Thymus (tissue), 14 donors: Measurements from ENCODE around the gene S100Z. TPM values are rescaled to one million over a fixed set of nuclear protein-coding genes. Genes with fewer than 3 reads are reported as not detected.

Experiments used
- DNase-seq, 9 donors: peaks; one replicate each; pipeline ENCODE4 v3.0.0-alpha.2; 2013; ENCODE audit warnings: low spot score in 9 of 9, low read depth in 6 of 9, missing footprints in 1 of 9
- H3K27ac ChIP-seq, 2 donors: one replicate each; pipeline ENCODE4 v1.5.1; 2013; ENCODE audit warnings: control low read depth in 1 of 2, low read depth in 1 of 2, low read length in 1 of 2, mild to moderate bottlenecking in 1 of 2, moderate library complexity in 1 of 2
- H3K27me3 ChIP-seq, 2 donors: one replicate each; pipeline ENCODE4 v1.5.1; 2013; ENCODE audit warnings: low read length in 1 of 2; ENCODE audit not compliant: control insufficient read depth in 2 of 2, insufficient read depth in 1 of 2
- H3K36me3 ChIP-seq, 2 donors: one replicate each; pipeline ENCODE4 v1.5.1; 2013; ENCODE audit warnings: low read length in 1 of 2, mild to moderate bottlenecking in 1 of 2, moderate library complexity in 1 of 2; ENCODE audit not compliant: control insufficient read depth in 2 of 2, insufficient read depth in 2 of 2
- H3K4me1 ChIP-seq, 2 donors: one replicate each; pipeline ENCODE4 v1.5.1; 2013; ENCODE audit warnings: low read length in 2 of 2; ENCODE audit not compliant: control insufficient read depth in 2 of 2, insufficient read depth in 2 of 2
- H3K4me3 ChIP-seq, 2 donors: one replicate each; pipeline ENCODE4 v1.5.1; 2013; ENCODE audit warnings: low read length in 2 of 2, control low read depth in 1 of 2, mild to moderate bottlenecking in 1 of 2
- H3K9me3 ChIP-seq, 2 donors: one replicate each; pipeline ENCODE4 v1.5.1; 2013; ENCODE audit warnings: low read length in 1 of 2, mild to moderate bottlenecking in 1 of 2; ENCODE audit not compliant: control insufficient read depth in 2 of 2, insufficient read depth in 1 of 2
- WGBS: extraction: QIAGEN DNeasy Blood & Tissue Kit; methylation state at CpG from one replicate; pipeline ENCODE4 v1.1.7; 2013; 5-methylcytosine and 5-hydroxymethylcytosine counted together
- long read RNA-seq, 10 donors: transcript quantifications; one replicate each; lab custom pipeline, GENCODE V29; 2026
- polyA plus RNA-seq: library from polyadenylated mRNA; stranded (reverse); fragments of 200-250 nt; gene quantifications from one replicate; pipeline ENCODE4 v1.2.3, GENCODE V29; 2013
- total RNA-seq: library from RNA; stranded (reverse); fragments of 120-200 nt; gene quantifications from one replicate; pipeline ENCODE4 v1.2.4, GENCODE V29; 2013
- donor health status: healthy.

Gene S100Z
- total RNA-seq (1.5 TPM), polyA plus RNA-seq (1.6 TPM)
- long read RNA-seq, donor 1, partial matches to known transcripts, result 0 of 1 reads
- long read RNA-seq, donor 1, other reads (novel, unspliced or antisense), result 0 of 1 reads
- long read RNA-seq, donor 2, result 0 reads
- long read RNA-seq, donor 3, partial matches to known transcripts, result 0 of 1 reads
- long read RNA-seq, donor 3, other reads (novel, unspliced or antisense), result 0 of 1 reads
- long read RNA-seq, donor 4, partial matches to known transcripts, result 0 of 1 reads
- long read RNA-seq, donor 4, other reads (novel, unspliced or antisense), result 0 of 1 reads
- long read RNA-seq, donor 5, partial matches to known transcripts, result 0 of 3 reads
- long read RNA-seq, donor 5, other reads (novel, unspliced or antisense), result 0 of 3 reads
- long read RNA-seq, donor 6, result 0 reads
- long read RNA-seq, donor 7, partial matches to known transcripts, result 0 of 1 reads
- long read RNA-seq, donor 7, other reads (novel, unspliced or antisense), result 0 of 1 reads
- long read RNA-seq, donor 8, partial matches to known transcripts, result 0 of 1 reads
- long read RNA-seq, donor 8, other reads (novel, unspliced or antisense), result 0 of 1 reads
- long read RNA-seq, donor 9, result 0 reads
- long read RNA-seq, donor 10, result 0 reads

- peaks cover 8 to 34% of the 10 kb centered on the region in 2 donors for H3K4me1 ChIP-seq
- no peaks in the 10 kb centered on the region for H3K36me3 ChIP-seq
- no peaks in the 10 kb centered on the region for H3K27me3 ChIP-seq
- peaks cover 0 to 3% of the 10 kb centered on the region in 2 donors for H3K9me3 ChIP-seq
- peak in 6 of 9 donors; percentile 32 to 85 (median 56) for DNase-seq
- WGBS, result 39% methylated on average over 18 of the region's 18 CpGs
- peak within 1 kb of the TSS in 1 of 2 donors; percentile 12 for H3K4me3 ChIP-seq
- peak within 1 kb of the TSS in 1 of 2 donors; percentile 81 for H3K27ac ChIP-seq
Measured at GRCh38 chr5:76849419-76850291, at the start of gene S100Z. TSS of gene S100Z (plus strand) at chr5:76850014. CDS start at chr5:76875360, 25,346 bp downstream.

DNA sequence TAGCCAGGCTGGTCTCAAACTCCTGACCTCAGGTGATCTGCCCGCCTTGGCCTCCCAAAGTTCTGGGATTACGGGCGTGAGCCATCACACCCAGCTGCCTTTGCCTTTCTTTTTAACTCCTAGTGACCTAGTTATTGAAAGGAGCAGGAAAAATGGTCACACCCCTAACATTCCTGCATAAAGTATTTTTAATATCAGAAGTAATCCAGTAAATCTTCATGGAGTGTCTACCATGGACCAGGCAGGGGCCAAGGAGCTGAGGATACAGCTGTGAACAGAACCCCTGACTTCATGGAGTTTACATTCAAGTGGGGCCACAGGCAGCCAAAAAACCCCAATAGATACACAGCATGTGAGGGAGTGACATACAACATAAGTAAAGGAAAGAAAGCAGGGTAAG, 49.2 kb upstream of the S100Z start:
- DNase-seq, result no peak
- Histone ChIP-seq H3K27ac (no peak overlapping the region), H3K4me1 (no peaks in the 10 kb centered on the region), H3K4me3 (no peak overlapping the region), H3K36me3 (no peaks in the 10 kb centered on the region), H3K27me3 (no peaks in the 10 kb centered on the region), H3K9me3 (no peaks in the 10 kb centered on the region)
- 98% methylated on average over 3 of the region's 3 CpGs for WGBS

- Histone ChIP-seq H3K4me1 (no peaks in the 10 kb centered on the region), H3K27me3 (no peaks in the 10 kb centered on the region), H3K27ac (no peak overlapping the region), H3K4me3 (no peak overlapping the region), H3K9me3 (no peaks in the 10 kb centered on the region), H3K36me3 (no peaks in the 10 kb centered on the region)
- no peak for DNase-seq
- WGBS, result 98% methylated on average over 4 of the region's 4 CpGs
Measured at GRCh38 chr5:76801159-76801802, 48.5 kb upstream of the S100Z start.

DNA sequence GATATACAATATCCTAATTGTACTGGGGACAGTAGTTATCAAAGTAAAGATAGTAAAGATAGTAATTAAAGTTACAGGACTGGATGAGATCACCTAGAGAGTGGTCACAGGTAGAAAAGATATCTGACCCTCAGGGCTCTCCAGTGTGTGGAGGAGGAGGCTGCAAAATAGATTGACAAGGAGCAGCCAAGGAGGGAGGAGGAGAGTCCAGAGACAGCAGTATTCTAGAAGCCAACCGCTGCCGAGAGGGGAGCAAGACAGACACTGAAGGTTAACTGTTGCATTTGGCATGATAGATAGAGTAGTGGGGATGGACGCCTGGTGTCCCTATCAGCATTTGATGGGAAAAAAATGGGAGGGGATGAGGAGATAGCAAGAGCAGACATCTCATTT, 48.0 kb upstream of the S100Z start:
- WGBS, result 97% methylated on average over 3 of the region's 3 CpGs
- no peaks in the 10 kb centered on the region for H3K36me3 ChIP-seq

GRCh38 chr5:76804266-76804665, 45.5 kb upstream of the S100Z start:
- no peak overlapping the region for H3K4me3 ChIP-seq
- no peak overlapping the region for H3K27ac ChIP-seq
- no peaks in the 10 kb centered on the region for H3K27me3 ChIP-seq
- DNase-seq, result no peak
- no peaks in the 10 kb centered on the region for H3K4me1 ChIP-seq
- WGBS, result 87% methylated on average over 8 of the region's 8 CpGs
- H3K9me3 ChIP-seq, result no peaks in the 10 kb centered on the region
- no peaks in the 10 kb centered on the region for H3K36me3 ChIP-seq

More for the DNA sequence above, 48.0 kb upstream of the S100Z start:
- Histone ChIP-seq H3K27me3 (no peaks in the 10 kb centered on the region), H3K4me3 (no peak overlapping the region), H3K4me1 (no peaks in the 10 kb centered on the region), H3K9me3 (no peaks in the 10 kb centered on the region), H3K27ac (no peak overlapping the region)
- DNase-seq, result no peak

- H3K36me3 ChIP-seq, result no peaks in the 10 kb centered on the region
- DNase-seq, result no peak
- H3K9me3 ChIP-seq, result no peaks in the 10 kb centered on the region
- 95% methylated on average over 7 of the region's 7 CpGs for WGBS
- no peak overlapping the region for H3K27ac ChIP-seq
- H3K4me3 ChIP-seq, result no peak overlapping the region
- H3K4me1 ChIP-seq, result no peaks in the 10 kb centered on the region
- H3K27me3 ChIP-seq, result no peaks in the 10 kb centered on the region
Measured at GRCh38 chr5:76805821-76806505, 43.9 kb upstream of the S100Z start.

DNA sequence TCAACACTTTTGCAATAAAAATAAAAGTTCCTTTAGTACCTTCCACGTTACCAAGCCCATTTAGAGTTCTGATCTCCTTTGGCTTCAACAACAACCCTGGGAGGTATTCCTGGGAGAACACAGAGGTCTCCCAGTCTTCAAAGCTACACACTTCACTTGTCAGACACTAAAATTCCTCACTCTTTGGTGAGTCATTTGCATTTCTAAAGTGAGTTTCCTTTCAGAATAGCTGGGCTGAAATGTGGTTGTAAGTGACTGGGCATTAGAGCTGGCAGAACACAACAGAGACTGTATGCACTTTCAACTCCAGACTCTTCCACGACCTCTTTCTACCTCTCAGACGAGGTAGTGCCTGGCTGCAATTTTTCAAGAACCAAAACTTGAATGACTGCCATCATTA, 42.5 kb upstream of the S100Z start:
- DNase-seq, result no peak

GRCh38 chr5:76808141-76808691, 41.6 kb upstream of the S100Z start:
- 95% methylated on average over 5 of the region's 5 CpGs for WGBS
- Histone ChIP-seq H3K27me3 (no peaks in the 10 kb centered on the region), H3K27ac (no peak overlapping the region), H3K36me3 (no peaks in the 10 kb centered on the region), H3K4me3 (no peak overlapping the region), H3K4me1 (no peaks in the 10 kb centered on the region), H3K9me3 (no peaks in the 10 kb centered on the region)
- no peak for DNase-seq

More for the DNA sequence above, 42.5 kb upstream of the S100Z start:
- Histone ChIP-seq H3K36me3 (no peaks in the 10 kb centered on the region), H3K9me3 (no peaks in the 10 kb centered on the region), H3K4me3 (no peak overlapping the region), H3K27me3 (no peaks in the 10 kb centered on the region), H3K4me1 (no peaks in the 10 kb centered on the region), H3K27ac (no peak overlapping the region)
- 95% methylated on average over 3 of the region's 3 CpGs for WGBS
